GM12878 (cell line): ENCODE results near the gene CWC27. TPM values are rescaled to one million over a fixed set of nuclear protein-coding genes. Genes with fewer than 3 reads are reported as not detected.

Experiments
- ATF7 ChIP-seq: fragments of 450-650 bp; IDR thresholded peaks from 2 replicates; pipeline ENCODE4 v1.6.1; 2016; ENCODE audit warnings: low read depth, mild to moderate bottlenecking
- BHLHE40 ChIP-seq, 2 experiments: fragments of 450-650 bp in 1 of 2; IDR thresholded peaks; 2 replicates each; pipeline ENCODE4 v1.6.1; 2011 to 2017; ENCODE audit warnings: low read depth in 2 of 2, borderline replicate concordance in 1 of 2, improper control_type of control experiment in 1 of 2, low read length in 1 of 2, mild to moderate bottlenecking in 1 of 2
- CBFB ChIP-seq: IDR thresholded peaks from 2 replicates; pipeline ENCODE4 v1.6.1; 2016; ENCODE audit warnings: antibody characterized with exemption, low read depth
- CBX3 ChIP-seq: fragments of 200-600 bp; sonication (generic); IDR thresholded peaks from 2 replicates; pipeline ENCODE4 v1.6.1; 2016; ENCODE audit warnings: low read depth, borderline replicate concordance
- CBX5 ChIP-seq: sonication (generic); IDR thresholded peaks from 2 replicates; pipeline ENCODE4 v1.6.1; 2016; ENCODE audit warnings: low read depth, moderate library complexity, mild to moderate bottlenecking, inconsistent platforms
- CHD1 ChIP-seq: IDR thresholded peaks from 2 replicates; pipeline ENCODE4 v1.6.1; 2012; ENCODE audit warnings: low read depth, low read length, improper control_type of control experiment
- CREB1 ChIP-seq: IDR thresholded peaks from 2 replicates; pipeline ENCODE4 v1.6.1; 2012; ENCODE audit warnings: low read depth, mild to moderate bottlenecking, inconsistent platforms
- CREM ChIP-seq: IDR thresholded peaks from 2 replicates; pipeline ENCODE4 v1.6.1; 2014; ENCODE audit warnings: antibody characterized with exemption, low read depth
- EP300 ChIP-seq, 2 experiments: fragments of 150-350 bp in 1 of 2; IDR thresholded peaks; 2 replicates each; pipeline ENCODE4 v1.6.1; 2011 to 2012; ENCODE audit warnings: low read depth in 2 of 2, low read length in 2 of 2, borderline replicate concordance in 1 of 2, improper control_type of control experiment in 1 of 2, inconsistent platforms in 1 of 2; ENCODE audit not compliant: control insufficient read depth in 1 of 2
- ESRRA ChIP-seq: IDR thresholded peaks from 2 replicates; pipeline ENCODE4 v1.6.1; 2012; ENCODE audit warnings: mild to moderate bottlenecking, low read length, improper control_type of control experiment
- KAT2A ChIP-seq: conservative IDR thresholded peaks from 2 replicates; pipeline ENCODE4 v1.6.1; 2011; ENCODE audit warnings: low read depth, low read length; ENCODE audit not compliant: control insufficient read depth
- KDM1A ChIP-seq: fragments of 200-600 bp; sonication (generic); IDR thresholded peaks from 2 replicates; pipeline ENCODE4 v1.6.1; 2016; ENCODE audit warnings: borderline replicate concordance
- NFYB ChIP-seq: IDR thresholded peaks from 2 replicates; pipeline ENCODE4 v1.6.1; 2011; ENCODE audit warnings: low read depth, mild to moderate bottlenecking, low read length, improper control_type of control experiment, moderate library complexity; ENCODE audit not compliant: insufficient read depth
- NRF1 ChIP-seq: conservative IDR thresholded peaks from 2 replicates; pipeline ENCODE4 v1.6.1; 2011; ENCODE audit warnings: mild to moderate bottlenecking, low read depth, low read length, improper control_type of control experiment
- SREBF2 ChIP-seq: IDR thresholded peaks from 2 replicates; pipeline ENCODE4 v1.6.1; 2012; ENCODE audit warnings: mild to moderate bottlenecking, low read length
- TBL1XR1 ChIP-seq: IDR thresholded peaks from 2 replicates; pipeline ENCODE4 v1.6.1; 2012; ENCODE audit warnings: low read depth, low read length, improper control_type of control experiment
- TCF3 ChIP-seq: IDR thresholded peaks from 2 replicates; pipeline ENCODE4 v1.6.1; 2012; ENCODE audit warnings: low read depth, mild to moderate bottlenecking, low read length, borderline replicate concordance; ENCODE audit not compliant: insufficient read depth
- ZBTB33 ChIP-seq: fragments of 450-650 bp; IDR thresholded peaks from 2 replicates; pipeline ENCODE4 v1.6.1; 2017; ENCODE audit warnings: mild to moderate bottlenecking
- polyA plus RNA-seq, 11 experiments: library from polyadenylated mRNA; depleted of rRNA in 4 of 11; unstranded in 6 of 11; stranded (reverse) in 5 of 11; fragments of >200 nt; fragmentation: Nextera tagmentation in 4 of 11; fragmentation: Illumina TruSeq in 1 of 11; extraction: Ambion mirVana in 4 of 11; extraction: Trizol in 1 of 11; gene quantifications; 1 replicate in 1 of 11; 2 replicates in 10 of 11; pipeline versions ENCODE4 v1.2.1 to v1.2.3, GENCODE V29; 2011 to 2016; ENCODE audit warnings: inconsistent platforms in 2 of 11, missing spikeins in 2 of 11, low read depth in 1 of 11
- total RNA-seq, 4 experiments: library from RNA; depleted of rRNA in 3 of 4; stranded (reverse); fragments of >200 nt in 3 of 4; fragmentation: Illumina TruSeq in 1 of 4; extraction: Trizol in 1 of 4; gene quantifications; 2 replicates each; pipeline versions ENCODE4 v1.2.1 to v1.2.3, GENCODE V29; 2013 to 2021
- TF ChIP-seq, protein P1 (sequence below): fragments of 450-650 bp; IDR thresholded peaks from 2 replicates; pipeline ENCODE4 v1.6.1; 2018; ENCODE audit warnings: borderline replicate concordance, mild to moderate bottlenecking; ENCODE audit not compliant: partially characterized antibody
- TF ChIP-seq, protein P2 (sequence below): fragments of 450-650 bp; IDR thresholded peaks from 2 replicates; pipeline ENCODE4 v1.6.1; 2016; ENCODE audit warnings: mild to moderate bottlenecking, moderate library complexity, borderline replicate concordance

The CWC27 gene
- total and polyA plus RNA-seq, 10 of the 15 experiments (the other 5 are each of a cell fraction or from before 2014, with no cell fraction given): 21.7 to 61.9 (median 47.0) TPM

- TF ChIP-seq, protein P1, sequence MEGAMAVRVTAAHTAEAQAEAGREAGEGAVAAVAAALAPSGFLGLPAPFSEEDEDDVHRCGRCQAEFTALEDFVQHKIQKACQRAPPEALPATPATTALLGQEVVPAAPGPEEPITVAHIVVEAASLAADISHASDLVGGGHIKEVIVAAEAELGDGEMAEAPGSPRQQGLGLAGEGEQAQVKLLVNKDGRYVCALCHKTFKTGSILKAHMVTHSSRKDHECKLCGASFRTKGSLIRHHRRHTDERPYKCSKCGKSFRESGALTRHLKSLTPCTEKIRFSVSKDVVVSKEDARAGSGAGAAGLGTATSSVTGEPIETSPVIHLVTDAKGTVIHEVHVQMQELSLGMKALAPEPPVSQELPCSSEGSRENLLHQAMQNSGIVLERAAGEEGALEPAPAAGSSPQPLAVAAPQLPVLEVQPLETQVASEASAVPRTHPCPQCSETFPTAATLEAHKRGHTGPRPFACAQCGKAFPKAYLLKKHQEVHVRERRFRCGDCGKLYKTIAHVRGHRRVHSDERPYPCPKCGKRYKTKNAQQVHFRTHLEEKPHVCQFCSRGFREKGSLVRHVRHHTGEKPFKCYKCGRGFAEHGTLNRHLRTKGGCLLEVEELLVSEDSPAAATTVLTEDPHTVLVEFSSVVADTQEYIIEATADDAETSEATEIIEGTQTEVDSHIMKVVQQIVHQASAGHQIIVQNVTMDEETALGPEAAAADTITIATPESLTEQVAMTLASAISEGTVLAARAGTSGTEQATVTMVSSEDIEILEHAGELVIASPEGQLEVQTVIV: peak; percentile 90
- TF ChIP-seq NRF1 (peak; percentile 7; the same call in 1 of the 2 replicates), ESRRA (no peak), KAT2A (no peak), CHD1 (peak; percentile 97), BHLHE40 (IDR thresholded peaks at IDR 0.05; ENCODE audit: borderline replicate concordance in 1 of 2, low read depth in 2 of 2, low read length in 1 of 2) (peak; percentile 95 to 97), CBX3 (no peak), CREB1 (peak; percentile 55; the same call in 1 of the 2 replicates), TBL1XR1 (no peak), ATF7 (peak; percentile 100), TCF3 (no peak), CREM (peak; percentile 80), NFYB (no peak), SREBF2 (no peak), KDM1A (no peak), EP300 (IDR thresholded peaks at IDR 0.05; ENCODE audit: borderline replicate concordance in 1 of 2, control insufficient read depth in 1 of 2, low read depth in 2 of 2, low read length in 2 of 2) (peak in 1 of 2 experiments; percentile 28; a peak in 1 of 4 replicates), ZBTB33 (no peak), CBFB (no peak; the same call in 1 of the 2 replicates), CBX5 (peak; percentile 58; the same call in 1 of the 2 replicates)
- TF ChIP-seq, protein P2, sequence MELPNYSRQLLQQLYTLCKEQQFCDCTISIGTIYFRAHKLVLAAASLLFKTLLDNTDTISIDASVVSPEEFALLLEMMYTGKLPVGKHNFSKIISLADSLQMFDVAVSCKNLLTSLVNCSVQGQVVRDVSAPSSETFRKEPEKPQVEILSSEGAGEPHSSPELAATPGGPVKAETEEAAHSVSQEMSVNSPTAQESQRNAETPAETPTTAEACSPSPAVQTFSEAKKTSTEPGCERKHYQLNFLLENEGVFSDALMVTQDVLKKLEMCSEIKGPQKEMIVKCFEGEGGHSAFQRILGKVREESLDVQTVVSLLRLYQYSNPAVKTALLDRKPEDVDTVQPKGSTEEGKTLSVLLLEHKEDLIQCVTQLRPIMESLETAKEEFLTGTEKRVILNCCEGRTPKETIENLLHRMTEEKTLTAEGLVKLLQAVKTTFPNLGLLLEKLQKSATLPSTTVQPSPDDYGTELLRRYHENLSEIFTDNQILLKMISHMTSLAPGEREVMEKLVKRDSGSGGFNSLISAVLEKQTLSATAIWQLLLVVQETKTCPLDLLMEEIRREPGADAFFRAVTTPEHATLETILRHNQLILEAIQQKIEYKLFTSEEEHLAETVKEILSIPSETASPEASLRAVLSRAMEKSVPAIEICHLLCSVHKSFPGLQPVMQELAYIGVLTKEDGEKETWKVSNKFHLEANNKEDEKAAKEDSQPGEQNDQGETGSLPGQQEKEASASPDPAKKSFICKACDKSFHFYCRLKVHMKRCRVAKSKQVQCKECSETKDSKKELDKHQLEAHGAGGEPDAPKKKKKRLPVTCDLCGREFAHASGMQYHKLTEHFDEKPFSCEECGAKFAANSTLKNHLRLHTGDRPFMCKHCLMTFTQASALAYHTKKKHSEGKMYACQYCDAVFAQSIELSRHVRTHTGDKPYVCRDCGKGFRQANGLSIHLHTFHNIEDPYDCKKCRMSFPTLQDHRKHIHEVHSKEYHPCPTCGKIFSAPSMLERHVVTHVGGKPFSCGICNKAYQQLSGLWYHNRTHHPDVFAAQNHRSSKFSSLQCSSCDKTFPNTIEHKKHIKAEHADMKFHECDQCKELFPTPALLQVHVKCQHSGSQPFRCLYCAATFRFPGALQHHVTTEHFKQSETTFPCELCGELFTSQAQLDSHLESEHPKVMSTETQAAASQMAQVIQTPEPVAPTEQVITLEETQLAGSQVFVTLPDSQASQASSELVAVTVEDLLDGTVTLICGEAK: peak; percentile 96
Observed at GRCh38 chr5:64768358-64769312, at the start of gene CWC27, which contains the start of gene SREK1IP1 (continued).
